Measurements from ENCODE around the gene STK16. TPM values are rescaled to one million over a fixed set of nuclear protein-coding genes. Genes with fewer than 3 reads are reported as not detected.
"Not testable (repeated sequence)": the region's sequence is repeated elsewhere in the genome, so short reads cannot be mapped to it uniquely, and the experiment has no call there.

The STK16 gene
- total RNA-seq, 4 donors from 2014 or later, result 18.7 to 44.8 (median 28.2) TPM

- Histone ChIP-seq H3K36me3 (peaks cover 0 to 3% (median 0%) of the 10 kb centered on the region in 4 donors), H3K9me3 (no peaks in the 10 kb centered on the region), H3K4me1 (peaks cover 2 to 15% (median 7%) of the 10 kb centered on the region in 4 donors), H3K4me3 (no peak overlapping the region), H3K27ac (no peak overlapping the region), H3K27me3 (no peaks in the 10 kb centered on the region)
- 90% methylated on average over 12 of the region's 12 CpGs; no CpG with 5 or more reads in 1 of the 2 donors for WGBS, 2 donors (ENCODE audit: low coverage in 1 of 2)
- TF ChIP-seq POLR2AphosphoS5 (IDR thresholded peaks at IDR 0.05) (no peak), POLR2A (IDR thresholded peaks at IDR 0.05) (no peak), EP300 (IDR thresholded peaks at IDR 0.05; ENCODE audit: low read depth) (no peak)
- TF ChIP-seq, protein P1, sequence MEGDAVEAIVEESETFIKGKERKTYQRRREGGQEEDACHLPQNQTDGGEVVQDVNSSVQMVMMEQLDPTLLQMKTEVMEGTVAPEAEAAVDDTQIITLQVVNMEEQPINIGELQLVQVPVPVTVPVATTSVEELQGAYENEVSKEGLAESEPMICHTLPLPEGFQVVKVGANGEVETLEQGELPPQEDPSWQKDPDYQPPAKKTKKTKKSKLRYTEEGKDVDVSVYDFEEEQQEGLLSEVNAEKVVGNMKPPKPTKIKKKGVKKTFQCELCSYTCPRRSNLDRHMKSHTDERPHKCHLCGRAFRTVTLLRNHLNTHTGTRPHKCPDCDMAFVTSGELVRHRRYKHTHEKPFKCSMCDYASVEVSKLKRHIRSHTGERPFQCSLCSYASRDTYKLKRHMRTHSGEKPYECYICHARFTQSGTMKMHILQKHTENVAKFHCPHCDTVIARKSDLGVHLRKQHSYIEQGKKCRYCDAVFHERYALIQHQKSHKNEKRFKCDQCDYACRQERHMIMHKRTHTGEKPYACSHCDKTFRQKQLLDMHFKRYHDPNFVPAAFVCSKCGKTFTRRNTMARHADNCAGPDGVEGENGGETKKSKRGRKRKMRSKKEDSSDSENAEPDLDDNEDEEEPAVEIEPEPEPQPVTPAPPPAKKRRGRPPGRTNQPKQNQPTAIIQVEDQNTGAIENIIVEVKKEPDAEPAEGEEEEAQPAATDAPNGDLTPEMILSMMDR (IDR thresholded peaks at IDR 0.05), result no peak
- in situ Hi-C loops (cut with MboI; ENCODE audit: low pct_ligation_motif_present in 1 of 4, low pct_unique_long_range_greater_than_20kb in 1 of 4, low sequenced_read_pairs in 3 of 4) (loop anchor here in 1 of 4 donors (25.0 kb wide), 1 partner anchor 123 kb away; the partner anchor contains the start of genes NHEJ1 and SLC23A3), intact Hi-C loops (cut with DNase I; ENCODE audit: low total_unique reads) (no loop called here)
- no peak for DNase-seq
Observed at GRCh38 chr2:219285373-219285735, 40.1 kb downstream of the STK16 start.

DNA sequence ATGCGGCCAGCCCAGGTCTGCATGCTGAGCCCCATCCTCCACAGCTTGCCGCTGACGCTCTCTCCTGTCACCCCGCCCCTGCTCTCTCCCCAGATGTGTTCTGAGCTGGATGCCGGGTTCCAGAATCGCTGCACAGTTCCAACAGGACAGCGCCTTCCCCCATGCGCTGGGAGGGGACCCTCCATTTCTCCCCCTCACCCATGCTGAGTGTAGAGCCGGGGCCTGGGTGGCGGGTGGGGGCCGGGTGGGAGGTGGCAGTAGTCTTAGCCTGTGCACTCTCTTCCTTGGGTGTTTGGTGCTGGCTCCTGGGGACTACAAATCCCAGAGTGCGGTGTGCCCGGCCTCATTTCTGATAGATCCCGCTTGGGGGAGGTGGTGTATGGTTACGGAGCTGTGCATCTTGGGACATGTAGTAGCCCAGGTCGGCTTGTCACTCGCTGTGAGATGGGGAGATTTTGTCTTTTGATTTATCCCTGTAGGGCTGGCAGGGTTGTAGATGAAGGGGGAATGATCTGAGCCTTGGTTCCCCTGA, 40.7 kb downstream of the STK16 start:
- Histone ChIP-seq H3K4me3 (no peak overlapping the region), H3K9me3 (no peaks in the 10 kb centered on the region), H3K27ac (peak overlapping the region in 1 of 4 donors; percentile 17), H3K36me3 (peaks cover 0 to 3% (median 0%) of the 10 kb centered on the region in 4 donors), H3K4me1 (peaks cover 0 to 9% (median 5%) of the 10 kb centered on the region in 4 donors), H3K27me3 (no peaks in the 10 kb centered on the region)
- TF ChIP-seq, protein P1 (IDR thresholded peaks at IDR 0.05), result no peak
- TF ChIP-seq EP300 (IDR thresholded peaks at IDR 0.05; ENCODE audit: low read depth) (no peak), POLR2AphosphoS5 (IDR thresholded peaks at IDR 0.05) (no peak), POLR2A (IDR thresholded peaks at IDR 0.05) (no peak)
- 94 to 100% methylated on average over 2 to 17 of the region's 17 CpGs for WGBS, 2 donors (ENCODE audit: low coverage in 1 of 2)
- DNase-seq, result no peak
- intact Hi-C loops (cut with DNase I; ENCODE audit: low total_unique reads) (no loop called here), in situ Hi-C loops (cut with MboI; ENCODE audit: low pct_ligation_motif_present in 1 of 4, low pct_unique_long_range_greater_than_20kb in 1 of 4, low sequenced_read_pairs in 3 of 4) (loop anchor here in 1 of 4 donors (25.0 kb wide), 1 partner anchor 124 kb away; the partner anchor contains the start of genes NHEJ1 and SLC23A3)

GRCh38 chr2:219286436-219287115, 41.3 kb downstream of the STK16 start:
- Histone ChIP-seq H3K27ac (peak overlapping the region in 1 of 4 donors; percentile 17), H3K4me3 (no peak overlapping the region)

DNA sequence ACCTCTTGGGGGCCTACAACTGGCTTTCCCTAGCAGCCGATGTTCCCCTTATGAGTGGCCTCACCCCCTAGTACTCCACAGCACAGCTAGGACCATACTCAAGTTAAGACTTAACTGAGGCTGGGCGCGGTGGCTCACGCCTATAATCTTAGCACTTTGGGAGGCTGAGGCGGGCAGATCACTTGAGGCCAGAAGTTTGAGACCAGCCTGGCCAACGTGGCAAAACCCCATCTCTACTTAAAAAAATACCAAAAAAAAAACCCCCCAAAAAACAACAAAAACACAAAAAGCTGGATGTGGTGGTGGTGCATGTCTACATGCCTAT, 41.8 kb downstream of the STK16 start:
- H3K27me3 ChIP-seq; H3K4me3 ChIP-seq; H3K9me3 ChIP-seq; H3K4me1 ChIP-seq; intact Hi-C loops (cut with DNase I; ENCODE audit: low total_unique reads); H3K36me3 ChIP-seq; DNase-seq: not testable (repeated sequence)
- in situ Hi-C loops (cut with MboI; ENCODE audit: low pct_ligation_motif_present in 1 of 4, low pct_unique_long_range_greater_than_20kb in 1 of 4, low sequenced_read_pairs in 3 of 4), result loop anchor here in 1 of 4 donors (25.0 kb wide), 1 partner anchor 125 kb away; the partner anchor contains the start of genes NHEJ1 and SLC23A3
- peak overlapping the region in 1 of 4 donors; percentile 17 for H3K27ac ChIP-seq
- 94% methylated on average over 6 of the region's 6 CpGs; no CpG with 5 or more reads in 1 of the 2 donors for WGBS, 2 donors (ENCODE audit: low coverage in 1 of 2)

More at GRCh38 chr2:219286436-219287115, 41.3 kb downstream of the STK16 start:
- Histone ChIP-seq H3K4me1 (peaks cover 0 to 9% (median 5%) of the 10 kb centered on the region in 4 donors), H3K9me3 (no peaks in the 10 kb centered on the region), H3K36me3 (peaks cover 0 to 3% (median 0%) of the 10 kb centered on the region in 4 donors), H3K27me3 (no peaks in the 10 kb centered on the region)
- in situ Hi-C loops (cut with MboI; ENCODE audit: low pct_ligation_motif_present in 1 of 4, low pct_unique_long_range_greater_than_20kb in 1 of 4, low sequenced_read_pairs in 3 of 4) (loop anchor here in 1 of 4 donors (25.0 kb wide), 1 partner anchor 124 kb away; the partner anchor contains the start of genes NHEJ1 and SLC23A3), intact Hi-C loops (cut with DNase I; ENCODE audit: low total_unique reads) (no loop called here)
- 85% methylated on average over 12 of the region's 12 CpGs; no CpG with 5 or more reads in 1 of the 2 donors for WGBS, 2 donors (ENCODE audit: low coverage in 1 of 2)
- no peak for DNase-seq
- TF ChIP-seq, protein P1 (IDR thresholded peaks at IDR 0.05), result no peak
- TF ChIP-seq EP300 (IDR thresholded peaks at IDR 0.05; ENCODE audit: low read depth) (no peak), POLR2A (IDR thresholded peaks at IDR 0.05) (no peak), POLR2AphosphoS5 (IDR thresholded peaks at IDR 0.05) (no peak)

All from transverse colon (tissue), 4 donors.